Type B pancreatic cell (in vitro differentiated cells): ENCODE data around the gene CYP1A2. TPM values are rescaled to one million over a fixed set of nuclear protein-coding genes. Genes with fewer than 3 reads are reported as not detected.

ENCODE experiments used
- DNase-seq: peaks from one replicate; pipeline ENCODE4 v3.0.0; 2021; ENCODE audit warnings: mixed read lengths; ENCODE audit not compliant: unreplicated experiment; ENCODE audit errors: extremely low spot score
- H3K27ac Mint-ChIP-seq: 2 replicates; pipeline ENCODE4 v1.8.0; 2021; ENCODE audit warnings: mild to moderate bottlenecking, mixed read lengths
- H3K27me3 Mint-ChIP-seq: 2 replicates; pipeline ENCODE4 v1.8.0; 2021; ENCODE audit warnings: mixed read lengths
- H3K36me3 Mint-ChIP-seq: 2 replicates; pipeline ENCODE4 v1.8.0; 2021; ENCODE audit warnings: mixed read lengths
- H3K4me1 Mint-ChIP-seq: one replicate; pipeline ENCODE4 v1.8.0; 2021; ENCODE audit warnings: mixed read lengths; ENCODE audit not compliant: unreplicated experiment
- H3K4me3 Mint-ChIP-seq: 2 replicates; pipeline ENCODE4 v1.8.0; 2021; ENCODE audit warnings: mild to moderate bottlenecking, mixed read lengths
- H3K9me3 Mint-ChIP-seq: 2 replicates; pipeline ENCODE4 v1.8.0; 2021; ENCODE audit warnings: mixed read lengths
- CTCF ChIP-seq: fragments of 200-600 bp; sonication (generic); conservative IDR thresholded peaks from 2 replicates; pipeline ENCODE4 v1.5.0; 2021; ENCODE audit warnings: antibody characterized with exemption, mild to moderate bottlenecking
- total RNA-seq: library from RNA; stranded (reverse); gene quantifications from 2 replicates; pipeline ENCODE4 v1.2.1, GENCODE V29; 2021; ENCODE audit warnings: low replicate concordance

CYP1A2 gene
- total RNA-seq, 1 donor from 2014 or later = not detected

GRCh38 chr15:74768099-74768770, 19.6 kb downstream of the CYP1A2 start:
- Mint-ChIP-seq H3K27ac (peak overlapping the region; percentile 79), H3K27me3 (peaks cover 6% of the 10 kb centered on the region), H3K9me3 (no peaks in the 10 kb centered on the region), H3K4me1 (peaks cover 11% of the 10 kb centered on the region), H3K36me3 (no peaks in the 10 kb centered on the region), H3K4me3 (peak overlapping the region; percentile 66)
- no peak for TF ChIP-seq CTCF
- no peak for DNase-seq

GRCh38 chr15:74768771-74769342, 20.2 kb downstream of the CYP1A2 start:
- Mint-ChIP-seq H3K36me3 (no peaks in the 10 kb centered on the region), H3K9me3 (no peaks in the 10 kb centered on the region), H3K4me3 (peak overlapping the region; percentile 66), H3K27ac (peak overlapping the region; percentile 79), H3K27me3 (peaks cover 6% of the 10 kb centered on the region), H3K4me1 (peaks cover 15% of the 10 kb centered on the region)
- no peak for DNase-seq
- TF ChIP-seq CTCF = peak; percentile 94

GRCh38 chr15:74769463-74770025, 20.9 kb downstream of the CYP1A2 start:
- no peaks in the 10 kb centered on the region for H3K9me3 Mint-ChIP-seq
- H3K4me3 Mint-ChIP-seq = no peak overlapping the region
- no peak for DNase-seq
- H3K4me1 Mint-ChIP-seq = peaks cover 18% of the 10 kb centered on the region
- H3K27me3 Mint-ChIP-seq = peaks cover 6% of the 10 kb centered on the region
- H3K36me3 Mint-ChIP-seq = no peaks in the 10 kb centered on the region
- TF ChIP-seq CTCF = no peak
- no peak overlapping the region for H3K27ac Mint-ChIP-seq

GRCh38 chr15:74770211-74770903, 21.7 kb downstream of the CYP1A2 start:
- peaks cover 6% of the 10 kb centered on the region for H3K27me3 Mint-ChIP-seq
- H3K27ac Mint-ChIP-seq = no peak overlapping the region
- no peaks in the 10 kb centered on the region for H3K9me3 Mint-ChIP-seq
- TF ChIP-seq CTCF = no peak
- DNase-seq = no peak
- no peaks in the 10 kb centered on the region for H3K36me3 Mint-ChIP-seq
- H3K4me1 Mint-ChIP-seq = peaks cover 18% of the 10 kb centered on the region
- H3K4me3 Mint-ChIP-seq = no peak overlapping the region

- H3K9me3 Mint-ChIP-seq = no peaks in the 10 kb centered on the region
- H3K4me3 Mint-ChIP-seq = peak overlapping the region; percentile 60
- TF ChIP-seq CTCF = no peak
- peak overlapping the region; percentile 86 for H3K27ac Mint-ChIP-seq
- DNase-seq = no peak
- no peaks in the 10 kb centered on the region for H3K36me3 Mint-ChIP-seq
- peaks cover 37% of the 10 kb centered on the region for H3K4me1 Mint-ChIP-seq
- peaks cover 6% of the 10 kb centered on the region for H3K27me3 Mint-ChIP-seq
Measured at GRCh38 chr15:74773329-74773728, 24.7 kb downstream of the CYP1A2 start.
